ENCODE data around the gene MLX.

Gene MLX, protein sequence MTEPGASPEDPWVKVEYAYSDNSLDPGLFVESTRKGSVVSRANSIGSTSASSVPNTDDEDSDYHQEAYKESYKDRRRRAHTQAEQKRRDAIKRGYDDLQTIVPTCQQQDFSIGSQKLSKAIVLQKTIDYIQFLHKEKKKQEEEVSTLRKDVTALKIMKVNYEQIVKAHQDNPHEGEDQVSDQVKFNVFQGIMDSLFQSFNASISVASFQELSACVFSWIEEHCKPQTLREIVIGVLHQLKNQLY

DNA sequence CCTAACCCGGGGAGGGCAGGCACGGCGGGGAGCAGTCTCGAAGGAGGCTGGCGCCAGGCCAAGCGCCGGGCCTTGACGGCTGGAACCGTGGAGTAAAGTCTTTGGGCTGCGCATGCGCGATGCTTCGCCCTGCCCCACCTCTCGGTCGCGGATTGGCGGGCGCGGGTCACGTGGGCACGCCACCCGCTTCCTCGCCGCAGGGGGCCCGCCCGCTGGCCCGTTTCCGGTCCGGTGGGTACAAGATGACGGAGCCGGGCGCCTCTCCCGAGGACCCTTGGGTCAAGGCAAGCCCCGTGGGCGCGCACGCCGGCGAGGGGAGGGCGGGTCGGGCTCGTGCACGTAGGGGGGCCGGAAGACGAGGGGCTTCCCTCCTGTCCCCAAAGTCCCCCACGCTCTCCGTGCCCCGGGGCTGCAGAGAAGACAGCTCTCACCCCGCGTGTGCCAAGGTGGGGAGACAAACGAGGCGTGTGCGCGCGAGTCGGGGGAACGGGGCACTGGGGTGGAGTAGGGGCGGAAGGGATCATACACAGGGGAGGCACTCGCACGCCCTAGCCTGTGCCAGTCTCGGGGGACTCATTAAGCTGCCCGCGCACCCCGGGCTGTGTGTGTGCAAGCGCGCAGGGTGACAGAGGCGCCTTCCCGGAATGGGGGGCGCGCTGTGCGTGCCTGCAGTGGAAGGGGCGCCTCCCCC is at the start of gene MLX:
TSS of gene MLX (plus strand) at position 218 of the 691 bp plus-strand sequence. CDS start at position 243, 25 bp downstream.
- DNase-seq: peak; percentile 93

DNA sequence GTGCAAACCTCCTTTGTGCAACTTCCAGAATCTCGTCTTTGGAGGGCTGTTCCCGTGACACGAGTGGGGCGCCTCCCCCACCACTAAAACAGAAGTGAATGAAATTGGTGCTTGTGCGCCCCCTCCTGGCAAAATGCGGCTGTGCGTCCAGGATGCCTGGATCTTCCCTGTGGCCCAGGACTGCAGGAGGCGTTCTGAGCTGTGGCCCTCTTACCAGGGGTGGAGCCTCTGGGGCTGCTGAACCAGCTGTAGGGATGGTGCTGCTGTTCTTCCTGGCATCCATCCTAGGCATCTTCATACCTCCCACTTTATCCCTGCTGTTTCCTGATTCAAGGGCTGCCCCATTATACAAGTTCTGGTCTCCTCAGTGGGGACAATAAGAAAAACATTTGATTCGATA is 49.4 kb upstream of the MLX start:
- peak; percentile 85 for DNase-seq

DNA sequence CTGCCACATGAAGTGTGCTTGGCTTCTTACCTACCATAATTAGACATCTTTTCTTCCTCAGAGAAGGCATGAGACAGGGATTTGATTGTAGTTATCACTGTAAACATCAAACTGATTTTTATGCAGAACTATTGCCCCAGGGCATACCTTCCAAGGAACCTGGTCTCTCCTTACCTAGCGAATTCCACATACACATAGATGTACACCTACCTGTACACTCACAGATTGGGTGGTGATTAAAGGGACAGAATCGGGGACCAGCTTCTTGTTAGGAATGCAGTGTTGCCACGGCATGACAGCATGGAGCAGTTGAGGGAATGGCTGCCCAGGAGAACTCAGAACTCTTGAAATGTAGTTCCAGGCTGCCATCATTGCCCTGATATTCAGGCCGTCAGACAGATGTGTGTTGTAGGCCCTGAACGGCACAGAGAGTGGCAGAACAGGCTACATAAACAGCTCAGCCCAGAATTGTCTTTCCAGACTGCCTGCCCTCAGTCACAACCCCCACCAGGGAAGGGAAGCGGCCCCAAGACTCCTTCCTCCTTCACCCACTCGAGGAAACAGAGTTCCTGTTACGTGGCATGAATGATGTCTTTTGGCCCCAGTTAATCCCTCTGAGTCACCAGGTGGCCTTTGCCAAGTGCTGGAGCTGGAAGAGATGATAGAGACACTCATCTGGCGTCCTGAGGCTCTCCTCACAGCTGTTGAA is 48.7 kb upstream of the MLX start:
- peak; percentile 79 for DNase-seq

DNA sequence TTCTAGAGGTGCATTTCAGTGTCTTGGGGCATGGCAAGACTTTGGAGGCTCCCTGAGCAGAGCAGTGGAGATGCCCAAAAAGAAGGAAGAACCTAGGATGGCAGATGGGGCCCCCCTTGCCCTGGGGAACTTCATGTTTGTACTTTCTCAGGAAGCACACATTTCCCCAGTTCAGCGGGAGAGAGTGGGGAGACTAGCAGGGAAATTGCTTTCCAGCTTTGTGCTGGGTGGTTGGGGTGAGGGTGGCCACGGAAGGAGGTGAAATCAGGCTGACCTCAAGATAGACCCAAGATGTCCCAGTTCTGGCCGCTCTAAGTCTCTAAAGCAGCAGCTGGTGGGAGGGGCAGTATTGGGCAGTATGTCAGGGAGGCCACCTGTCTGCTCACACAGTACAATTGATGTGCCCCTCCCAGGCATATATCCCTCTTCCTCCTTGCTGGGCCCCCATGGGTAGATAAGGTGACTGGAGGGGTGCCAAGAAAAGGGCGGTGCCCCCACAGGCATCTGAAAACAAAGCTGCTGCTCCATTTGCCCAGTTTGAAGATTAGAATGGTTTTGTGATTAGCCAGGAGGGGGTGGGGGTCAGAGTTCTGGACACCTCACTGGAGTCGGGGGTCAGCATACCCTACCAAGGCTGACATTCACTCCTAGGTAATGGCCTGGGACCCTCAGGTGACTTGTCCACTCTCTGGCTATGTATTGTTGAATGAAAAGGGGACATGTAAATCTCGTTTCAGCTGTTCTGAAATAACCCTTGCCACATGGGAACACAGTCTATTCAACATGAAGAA is 48.0 kb upstream of the MLX start:
- peak; percentile 71 for DNase-seq

DNA sequence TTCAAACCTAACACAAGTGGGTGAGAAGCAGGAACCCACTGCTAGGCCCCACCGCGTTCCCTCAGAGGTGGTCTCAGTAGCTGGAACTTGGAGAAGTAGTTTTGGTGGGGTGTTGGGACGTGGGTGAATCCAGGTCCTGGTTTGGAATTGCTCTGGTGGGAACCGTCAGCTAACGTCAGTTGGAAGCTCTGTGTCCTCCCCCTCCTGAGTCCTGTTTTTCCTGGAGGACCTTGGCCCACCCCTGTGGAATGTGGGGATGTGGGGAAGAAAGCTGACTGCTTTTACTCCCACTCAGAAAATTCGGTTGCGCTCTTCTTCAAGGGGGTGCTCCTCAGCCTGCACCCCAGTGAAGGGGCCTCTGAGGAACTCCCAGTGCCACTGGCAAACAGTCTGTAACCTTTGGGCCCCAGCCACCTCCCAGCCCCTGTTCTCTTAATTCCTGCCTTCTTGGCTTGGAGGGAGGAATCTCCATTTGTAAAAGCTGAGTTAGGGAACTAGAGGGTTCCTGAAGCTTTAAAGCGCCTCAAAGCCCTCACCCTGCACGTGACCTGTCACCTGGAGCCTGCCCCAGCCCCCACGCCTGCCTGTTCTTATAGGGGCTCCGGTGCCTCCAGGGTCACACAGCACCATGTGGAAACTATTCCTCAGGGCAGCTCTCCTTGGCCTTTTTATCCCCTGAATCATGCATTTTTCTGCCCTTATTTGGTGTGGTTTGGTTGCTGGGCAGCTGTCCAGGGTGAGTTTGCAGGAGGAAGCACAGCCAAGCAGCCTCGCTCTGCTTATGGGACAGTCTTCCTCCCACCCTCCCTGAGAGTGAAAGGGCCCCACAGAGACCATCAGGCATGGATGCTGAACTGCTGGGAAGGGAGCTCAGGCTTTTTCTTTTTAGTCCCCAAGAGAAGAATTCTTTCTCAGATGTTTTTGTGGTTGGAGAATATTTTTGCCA is 47.1 kb upstream of the MLX start:
- DNase-seq: peak; percentile 94

DNA sequence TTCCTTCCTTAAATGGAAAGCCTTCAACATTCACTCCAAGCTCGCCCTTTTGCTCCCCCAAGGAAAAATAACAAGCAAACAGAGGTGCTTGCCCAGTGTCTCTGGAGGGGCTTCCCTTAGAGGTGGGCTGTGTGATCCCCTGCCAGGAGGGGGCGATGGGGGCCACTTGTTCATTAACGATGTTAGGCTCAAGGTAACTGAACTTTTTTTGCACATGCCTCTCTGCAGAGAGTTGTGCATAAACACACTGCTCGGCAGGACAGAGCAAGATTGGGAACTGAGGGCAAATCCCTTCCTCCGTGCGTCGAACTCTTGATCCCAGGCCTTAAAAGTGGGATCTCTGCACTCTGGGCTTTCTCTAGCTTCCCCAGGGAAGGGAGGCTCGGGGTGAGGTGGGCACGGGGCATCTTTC is 46.4 kb upstream of the MLX start:
- DNase-seq: peak; percentile 60

DNA sequence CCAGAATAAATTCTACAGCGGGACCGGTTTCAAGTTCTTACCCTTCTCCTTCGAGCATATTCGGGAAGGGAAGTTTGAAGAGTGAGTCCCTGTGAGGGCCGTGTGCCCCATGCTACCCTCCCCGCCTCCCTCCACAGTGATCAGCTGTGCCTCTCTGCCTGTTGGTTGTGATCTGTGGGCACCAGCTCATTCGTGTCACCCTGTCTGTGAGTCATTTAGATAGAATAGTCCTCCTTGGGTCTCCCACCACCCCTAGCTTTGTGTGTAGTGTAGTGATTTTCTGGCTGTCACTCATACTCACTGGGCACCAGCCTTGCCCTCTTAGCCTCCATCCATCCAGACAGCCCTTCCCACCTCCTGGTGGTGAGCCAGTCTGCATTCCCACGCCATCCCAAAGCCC is 45.9 kb upstream of the MLX start:
- no peak for DNase-seq

DNA sequence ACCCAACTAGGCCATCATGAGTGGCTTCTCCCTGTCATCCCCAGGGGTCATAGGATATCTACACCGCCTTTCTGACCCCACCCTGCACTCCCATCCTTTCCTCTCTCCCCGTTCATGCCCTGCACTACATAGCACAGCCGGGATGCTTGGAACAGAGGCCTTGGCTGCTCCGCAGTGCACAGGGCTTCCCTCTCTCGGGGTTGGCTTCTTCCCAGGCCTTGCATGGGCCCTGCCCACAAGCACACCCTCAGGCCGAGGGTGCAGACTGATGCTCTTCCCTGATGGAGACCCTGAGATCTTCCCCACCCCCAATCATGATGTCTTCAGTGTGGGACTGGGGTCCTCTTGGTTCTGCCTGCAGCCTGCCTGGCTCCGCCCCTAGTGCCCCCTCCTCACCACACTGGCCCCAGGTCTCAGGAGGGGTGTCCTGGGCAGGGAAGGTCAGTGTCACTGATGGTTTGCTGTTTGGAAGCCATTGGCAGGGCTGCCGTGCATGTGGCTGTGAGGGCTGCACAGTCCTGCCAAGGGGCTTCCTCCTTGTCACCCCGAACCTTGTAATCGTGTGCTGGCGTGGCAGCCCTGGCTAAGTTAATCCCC is 45.1 kb upstream of the MLX start:
- no peak for DNase-seq

DNA sequence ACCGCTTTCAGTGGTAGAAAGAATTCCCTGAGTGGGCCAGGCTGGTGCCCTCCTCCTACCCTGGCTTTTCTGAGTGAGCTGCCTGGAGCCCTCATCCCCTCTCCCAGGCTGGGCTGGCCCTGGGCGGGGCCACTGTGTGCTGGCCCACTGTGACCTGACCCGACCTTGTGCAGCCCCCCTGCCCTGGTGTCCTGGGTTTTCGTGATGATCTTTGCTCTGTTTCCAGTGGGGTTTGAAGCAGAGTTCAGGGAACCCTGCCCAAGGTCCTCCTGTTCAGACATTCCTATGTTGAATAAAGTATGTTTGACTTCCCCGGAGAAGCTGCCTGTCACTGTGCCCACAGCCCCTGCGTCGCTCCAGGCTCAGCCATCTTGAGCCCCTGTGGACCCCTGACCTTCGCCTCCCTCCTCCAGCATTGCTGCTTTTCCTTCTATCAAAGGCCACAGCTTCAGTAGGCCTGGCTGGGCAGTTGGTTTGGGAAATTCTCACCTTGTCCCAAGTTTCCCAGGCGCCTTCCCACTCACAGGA is 44.6 kb upstream of the MLX start:
- no peak for DNase-seq

DNA sequence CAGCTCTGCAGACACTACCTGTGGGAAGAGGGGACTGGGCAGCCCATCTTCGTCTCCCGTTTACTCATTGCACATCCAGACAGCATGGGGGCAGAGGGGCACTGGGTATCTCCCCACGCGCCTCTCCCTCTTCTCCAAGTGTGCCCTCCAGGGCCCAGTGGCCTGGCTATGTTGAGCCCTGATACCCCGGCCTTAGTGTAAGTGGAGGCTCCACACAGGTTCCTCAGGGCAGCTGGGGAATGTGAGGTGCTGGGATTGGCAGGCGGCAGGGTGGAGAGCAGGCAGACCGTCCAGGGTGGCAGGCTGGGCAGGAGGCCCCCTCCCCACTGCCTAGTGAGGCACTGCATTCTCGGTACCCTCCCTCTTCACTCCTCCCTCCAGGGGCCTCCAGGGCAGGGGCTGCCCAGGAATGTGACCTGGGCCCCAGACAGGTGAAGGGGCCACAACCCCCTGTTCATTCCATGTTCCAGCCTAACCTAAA is 44.1 kb upstream of the MLX start:
- DNase-seq: no peak

DNA sequence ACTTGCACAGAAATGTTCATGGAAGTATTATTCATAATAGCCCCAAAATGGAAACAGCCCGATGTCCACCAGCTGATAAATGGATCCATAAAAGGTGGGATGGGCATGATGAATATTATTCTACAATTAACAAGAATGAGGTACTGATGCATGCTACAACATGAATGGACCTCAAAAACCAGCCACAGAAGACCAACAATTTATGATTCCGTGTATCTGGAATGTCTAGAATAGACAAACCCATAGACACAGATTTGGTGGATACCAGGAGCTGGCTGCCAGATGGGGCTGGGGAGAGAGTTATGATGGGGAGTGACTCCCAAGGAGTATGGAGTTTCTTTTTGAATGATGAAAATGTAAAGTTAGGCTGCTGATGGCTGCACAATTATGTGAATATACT is 41.7 kb upstream of the MLX start:
- DNase-seq: no peak

DNA sequence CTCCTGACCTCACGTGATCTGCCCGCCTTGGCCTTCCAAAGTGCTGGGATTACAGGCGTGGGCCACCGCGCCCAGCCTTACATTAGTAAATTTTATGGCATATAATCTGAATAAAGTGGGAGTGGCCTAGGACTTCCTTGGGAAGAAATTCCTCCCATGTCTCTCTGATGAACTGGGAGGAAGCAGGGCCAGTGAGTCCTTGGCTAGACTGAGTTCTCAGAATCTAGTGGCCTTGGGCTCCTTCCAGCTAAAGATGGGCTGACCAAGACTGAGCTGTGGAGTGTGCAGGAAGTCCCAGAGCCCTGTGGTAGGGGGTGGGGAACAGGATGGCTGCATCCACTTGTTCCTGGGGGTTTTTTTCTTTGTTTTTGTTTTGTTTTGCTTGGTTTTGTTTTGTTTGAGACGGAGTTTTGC is 40.9 kb upstream of the MLX start:
- no peak for DNase-seq

DNA sequence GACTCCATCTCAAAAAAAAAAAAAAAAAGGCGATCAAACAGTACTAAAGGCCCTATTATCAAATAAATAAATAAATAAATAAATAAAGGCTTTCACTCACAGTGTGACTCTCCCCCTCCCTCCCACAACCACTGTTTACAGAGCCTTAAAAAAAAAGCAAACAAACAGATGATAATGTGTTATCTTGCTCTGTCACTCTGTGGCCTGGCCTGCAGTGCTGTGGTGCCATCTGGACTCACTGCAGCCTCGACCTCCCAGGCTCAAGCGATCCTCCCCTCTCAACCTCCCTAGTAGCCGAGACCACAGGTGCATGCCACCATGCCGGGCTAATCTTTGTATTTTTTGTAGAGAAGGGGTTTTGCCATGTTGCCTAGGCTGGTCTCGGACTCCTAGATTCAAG is 39.0 kb upstream of the MLX start:
- DNase-seq: no peak

DNA sequence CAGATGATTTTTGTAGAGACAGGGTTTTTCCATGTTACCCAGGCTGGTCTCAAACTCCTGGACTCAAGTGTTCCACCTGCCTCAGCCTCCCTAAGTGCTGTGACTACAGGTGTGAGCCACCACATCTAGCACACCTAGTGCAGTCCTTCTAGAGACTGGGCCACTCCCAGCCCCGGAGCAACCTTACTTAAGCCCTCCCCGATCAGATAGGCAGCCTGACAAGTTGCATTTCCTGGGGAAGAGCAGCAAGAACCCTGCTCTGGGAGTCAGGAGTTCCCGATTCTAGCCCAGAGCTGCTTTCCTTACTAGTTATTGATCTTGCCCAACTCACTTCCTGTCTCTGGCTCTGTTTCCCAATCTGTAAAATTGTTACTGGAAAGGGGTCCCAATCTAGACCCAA is 37.8 kb upstream of the MLX start:
- no peak for DNase-seq

DNA sequence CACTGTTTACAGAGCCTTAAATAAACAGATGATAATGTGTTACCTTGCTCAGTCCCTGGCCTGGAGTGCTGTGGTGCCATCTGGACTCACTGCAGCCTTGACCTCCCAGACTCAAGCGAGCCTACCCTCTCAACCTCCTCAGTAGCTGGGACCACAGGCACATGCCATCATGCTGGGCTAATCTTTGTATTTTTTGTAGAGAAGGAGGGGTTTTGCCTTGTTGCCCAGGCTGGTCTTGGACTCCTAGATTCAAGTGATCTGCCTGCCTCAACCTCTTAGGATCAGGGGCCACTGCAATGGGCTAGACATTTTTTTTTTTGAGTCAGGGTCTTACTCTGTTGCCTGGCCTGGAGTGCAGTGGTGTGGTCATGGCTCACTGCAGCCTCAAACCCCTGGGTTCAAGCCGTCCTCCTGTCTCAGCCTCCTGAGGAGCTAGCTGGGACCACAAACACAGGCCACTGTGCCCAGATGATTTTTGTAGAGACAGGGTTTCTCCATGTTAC is 35.9 kb upstream of the MLX start:
- no peak for DNase-seq

DNA sequence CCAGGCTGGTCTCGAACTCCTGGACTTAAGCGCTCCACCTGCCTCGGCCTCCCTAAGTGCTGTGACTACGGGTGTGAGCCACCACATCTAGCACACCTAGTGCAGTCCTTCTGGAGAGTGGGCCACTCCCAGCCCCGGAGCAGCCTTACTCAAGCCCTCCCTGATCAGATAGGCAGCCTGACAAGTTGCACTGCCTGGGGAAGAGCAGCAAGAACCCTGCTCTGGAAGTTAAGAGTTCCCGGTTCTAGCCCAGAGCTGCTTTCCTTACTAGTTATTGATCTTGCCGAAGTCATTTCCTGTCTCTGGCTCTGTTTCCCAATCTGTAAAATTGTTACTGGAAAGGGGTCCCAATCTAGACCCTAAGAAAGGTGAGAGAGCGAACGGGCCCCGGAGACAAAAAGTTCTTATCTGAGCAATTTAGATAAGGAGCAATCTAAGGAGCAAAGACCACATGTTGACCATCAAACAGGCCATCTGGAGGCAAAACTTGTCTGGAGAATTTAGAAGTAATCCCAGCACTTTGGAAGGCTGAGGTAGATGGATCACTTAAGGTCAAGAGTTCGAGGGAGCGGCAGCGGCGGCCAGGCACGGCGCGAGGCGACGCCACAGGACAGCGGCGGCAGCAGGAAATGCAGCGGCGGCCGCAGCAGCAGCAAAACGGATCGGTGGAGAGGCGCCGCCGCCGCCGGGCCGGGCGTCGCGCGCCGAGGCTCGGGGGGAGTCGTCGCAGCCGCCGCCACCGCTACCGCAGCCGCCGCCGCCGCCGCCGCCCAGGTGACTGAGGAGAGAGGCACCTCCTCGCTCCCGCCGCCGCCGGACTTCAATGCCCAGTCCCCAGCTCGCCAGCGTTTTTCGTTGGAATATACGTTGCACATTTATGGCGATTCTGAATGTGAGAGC is 35.2 kb upstream of the MLX start:
- peak; percentile 72 for DNase-seq

DNA sequence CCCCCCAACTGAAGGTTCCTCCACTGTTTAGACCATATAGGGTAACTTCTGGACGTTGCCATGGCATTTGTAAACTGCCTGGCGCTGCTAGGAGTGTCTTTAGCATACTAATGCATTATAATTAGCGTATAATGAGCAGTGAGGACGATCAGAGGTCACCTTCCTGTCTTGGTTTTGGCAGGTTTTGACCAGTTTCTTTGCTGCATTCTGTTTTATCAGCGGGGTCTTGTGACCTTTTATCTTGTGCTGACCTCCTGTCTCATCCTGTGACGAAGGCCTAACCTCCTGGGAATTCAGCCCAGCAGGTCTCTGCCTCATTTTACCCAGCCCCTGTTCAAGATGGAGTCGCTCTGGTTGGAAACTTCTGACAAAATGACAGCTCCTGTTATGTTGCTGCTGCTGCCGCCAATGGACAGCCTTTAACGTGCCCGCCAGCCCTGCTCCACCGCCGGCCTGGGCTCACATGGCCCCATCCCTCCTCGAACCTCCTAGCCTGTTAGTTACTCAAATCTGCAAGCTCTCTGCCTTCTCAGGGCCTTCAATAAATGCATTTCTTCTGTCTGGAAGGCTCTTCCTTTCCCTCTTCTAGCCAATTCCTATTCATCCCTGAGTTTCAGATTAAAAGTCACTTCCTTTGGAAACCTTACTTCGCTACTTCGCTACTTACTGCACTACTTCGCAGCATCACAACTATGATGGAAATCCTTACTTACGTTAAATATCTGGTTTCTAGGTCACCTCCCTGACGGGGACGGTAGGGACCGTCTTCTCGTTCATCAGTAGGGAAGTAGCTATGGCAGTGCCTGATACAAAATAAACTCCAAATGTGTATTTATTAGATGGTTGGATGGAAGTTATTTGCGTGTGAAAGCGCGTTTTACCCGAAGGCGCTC is 31.5 kb upstream of the MLX start:
- DNase-seq: peak; percentile 26

DNA sequence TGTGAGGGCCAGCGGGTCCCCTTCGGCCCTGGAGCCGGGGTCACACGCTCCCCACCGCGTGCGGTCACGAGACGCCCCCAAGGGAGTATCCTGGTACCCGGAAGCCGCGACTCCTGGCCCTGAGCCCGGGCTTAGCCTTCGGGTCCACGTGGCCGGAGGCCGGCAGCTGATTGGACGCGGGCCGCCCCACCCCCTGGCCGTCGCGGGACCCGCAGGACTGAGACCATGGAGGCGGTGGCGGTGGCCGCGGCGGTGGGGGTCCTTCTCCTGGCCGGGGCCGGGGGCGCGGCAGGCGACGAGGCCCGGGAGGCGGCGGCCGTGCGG is 30.9 kb upstream of the MLX start, which contains the start of gene NAGLU:
TSS of gene NAGLU (plus strand) at position 194 of the 324 bp plus-strand sequence. CDS start at position 226, 32 bp downstream.
- DNase-seq: peak; percentile 96
